Measurements from ENCODE around the gene ZNF563. TPM values are rescaled to one million over a fixed set of nuclear protein-coding genes. Genes with fewer than 3 reads are reported as not detected.
A peak's percentile ranks its signal among the peaks of the same experiment; 100 is the strongest.

ZNF563 gene
- total RNA-seq, 1 donor, result 1.6 TPM

- H3K4me3 ChIP-seq (ENCODE audit: low read depth, low read length), result peak within 1 kb of the TSS; percentile 99
- peak; percentile 93 for DNase-seq (ENCODE audit: low read depth)
- TF ChIP-seq, protein P1, sequence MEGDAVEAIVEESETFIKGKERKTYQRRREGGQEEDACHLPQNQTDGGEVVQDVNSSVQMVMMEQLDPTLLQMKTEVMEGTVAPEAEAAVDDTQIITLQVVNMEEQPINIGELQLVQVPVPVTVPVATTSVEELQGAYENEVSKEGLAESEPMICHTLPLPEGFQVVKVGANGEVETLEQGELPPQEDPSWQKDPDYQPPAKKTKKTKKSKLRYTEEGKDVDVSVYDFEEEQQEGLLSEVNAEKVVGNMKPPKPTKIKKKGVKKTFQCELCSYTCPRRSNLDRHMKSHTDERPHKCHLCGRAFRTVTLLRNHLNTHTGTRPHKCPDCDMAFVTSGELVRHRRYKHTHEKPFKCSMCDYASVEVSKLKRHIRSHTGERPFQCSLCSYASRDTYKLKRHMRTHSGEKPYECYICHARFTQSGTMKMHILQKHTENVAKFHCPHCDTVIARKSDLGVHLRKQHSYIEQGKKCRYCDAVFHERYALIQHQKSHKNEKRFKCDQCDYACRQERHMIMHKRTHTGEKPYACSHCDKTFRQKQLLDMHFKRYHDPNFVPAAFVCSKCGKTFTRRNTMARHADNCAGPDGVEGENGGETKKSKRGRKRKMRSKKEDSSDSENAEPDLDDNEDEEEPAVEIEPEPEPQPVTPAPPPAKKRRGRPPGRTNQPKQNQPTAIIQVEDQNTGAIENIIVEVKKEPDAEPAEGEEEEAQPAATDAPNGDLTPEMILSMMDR (IDR thresholded peaks at IDR 0.05; ENCODE audit: insufficient read depth, low read length), result no peak
Measured at GRCh38 chr19:12294249-12295158, 38.9 kb downstream of the ZNF563 start, which contains the start of gene ZNF44. ZNF44 (minus strand) TSS chr19:12294883; CDS start chr19:12294694, 189 bp downstream.

DNA sequence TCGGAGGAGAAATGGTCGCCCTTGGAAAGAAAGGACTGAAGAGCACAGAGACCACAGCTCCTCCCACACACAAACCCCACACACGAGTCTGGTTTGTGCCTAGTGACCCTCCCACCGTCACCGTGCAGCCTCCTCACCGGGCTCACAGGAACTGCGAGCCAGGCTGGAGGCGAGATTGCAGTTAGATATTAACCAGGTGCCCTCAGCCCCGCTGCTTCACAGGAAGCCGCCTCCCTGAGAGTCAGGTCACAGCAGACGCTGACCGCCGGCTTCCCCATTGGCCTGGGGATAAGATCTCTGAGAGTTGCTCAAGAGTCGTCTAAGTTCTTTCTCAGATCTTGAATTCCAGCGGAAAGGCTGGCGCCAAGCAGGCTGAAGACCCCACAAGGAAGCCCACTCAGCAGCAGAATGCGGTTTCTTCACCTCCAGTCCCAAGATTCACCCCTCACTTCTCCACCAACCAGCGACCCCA lies 39.6 kb downstream of the ZNF563 start:
- TF ChIP-seq, protein P1 (IDR thresholded peaks at IDR 0.05; ENCODE audit: insufficient read depth, low read length), result no peak
- H3K4me3 ChIP-seq (ENCODE audit: low read depth, low read length), result peak overlapping the region; percentile 99
- DNase-seq (ENCODE audit: low read depth), result peak; percentile 58

DNA sequence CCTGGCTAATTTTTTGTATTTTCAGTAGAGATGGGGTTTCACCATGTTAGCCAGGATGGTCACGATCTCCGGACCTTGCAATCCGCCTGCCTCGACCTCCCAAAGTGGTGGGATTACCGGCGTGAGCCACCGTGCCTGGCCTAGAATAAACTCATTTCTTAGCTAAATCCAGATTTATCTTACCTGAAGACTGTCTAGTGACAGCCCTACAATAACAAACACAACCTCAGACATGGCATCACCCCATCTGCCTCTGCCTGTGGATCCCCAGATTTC lies 43.7 kb downstream of the ZNF563 start:
- DNase-seq (ENCODE audit: low read depth), result no peak
- H3K4me3 ChIP-seq (ENCODE audit: low read depth, low read length), result no peak overlapping the region
- TF ChIP-seq, protein P1 (IDR thresholded peaks at IDR 0.05; ENCODE audit: insufficient read depth, low read length), result no peak

- DNase-seq (ENCODE audit: low read depth), result no peak
- no peak overlapping the region for H3K4me3 ChIP-seq (ENCODE audit: low read depth, low read length)
- TF ChIP-seq, protein P1 (IDR thresholded peaks at IDR 0.05; ENCODE audit: insufficient read depth, low read length), result no peak
Measured at GRCh38 chr19:12287958-12288500, 45.4 kb downstream of the ZNF563 start.

DNA sequence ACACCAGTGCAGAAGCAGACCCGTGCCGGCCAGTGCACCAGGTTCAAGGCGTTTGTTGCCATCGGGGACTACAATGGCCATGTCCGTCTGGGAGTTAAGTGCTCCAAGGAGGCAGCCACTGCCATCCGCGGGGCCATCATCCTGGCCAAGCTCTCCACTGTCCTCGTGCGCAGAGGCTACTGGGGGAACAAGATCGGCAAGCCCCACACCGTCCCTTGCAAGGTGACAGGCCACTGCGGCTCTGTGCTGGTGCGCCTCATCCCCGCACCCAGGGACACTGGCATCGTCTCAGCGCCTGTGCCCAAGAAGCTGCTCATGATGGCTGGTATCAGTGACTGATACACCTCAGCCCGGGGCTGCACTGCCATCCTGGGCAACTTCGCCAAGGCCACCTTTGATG lies 48.8 kb downstream of the ZNF563 start:
- no peak for DNase-seq (ENCODE audit: low read depth)
- TF ChIP-seq, protein P1 (IDR thresholded peaks at IDR 0.05; ENCODE audit: insufficient read depth, low read length), result no peak
- no peak overlapping the region for H3K4me3 ChIP-seq (ENCODE audit: low read depth, low read length)

DNA sequence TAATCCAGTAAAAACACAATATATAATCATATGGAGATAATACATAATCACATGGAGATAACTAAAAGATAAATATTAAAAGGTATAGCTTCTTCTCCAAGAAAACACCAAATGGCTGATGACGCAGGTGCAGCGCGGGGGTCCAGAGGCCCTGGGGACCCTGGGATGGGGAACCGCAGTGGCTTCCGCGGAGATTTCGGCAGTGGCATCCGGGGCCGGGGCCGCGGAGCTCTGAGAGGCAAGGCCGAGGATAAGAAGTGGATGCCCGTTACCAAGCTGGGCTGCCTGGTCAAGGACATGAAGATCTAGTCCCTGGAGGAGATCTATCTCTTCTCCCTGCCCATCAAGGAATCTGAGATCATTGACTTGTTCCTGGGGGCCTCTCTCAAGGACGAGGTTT lies 49.2 kb downstream of the ZNF563 start:
- DNase-seq (ENCODE audit: low read depth), result no peak
- H3K4me3 ChIP-seq (ENCODE audit: low read depth, low read length), result no peak overlapping the region
- TF ChIP-seq, protein P1 (IDR thresholded peaks at IDR 0.05; ENCODE audit: insufficient read depth, low read length), result no peak

Data from fibroblast of the aortic adventitia (primary cell).